ENCODE results near the gene FRMPD2.

FRMPD2 gene

GRCh38 chr10:48300556-48300955, 26.1 kb upstream of the FRMPD2 start:
- TF ChIP-seq, protein P1, sequence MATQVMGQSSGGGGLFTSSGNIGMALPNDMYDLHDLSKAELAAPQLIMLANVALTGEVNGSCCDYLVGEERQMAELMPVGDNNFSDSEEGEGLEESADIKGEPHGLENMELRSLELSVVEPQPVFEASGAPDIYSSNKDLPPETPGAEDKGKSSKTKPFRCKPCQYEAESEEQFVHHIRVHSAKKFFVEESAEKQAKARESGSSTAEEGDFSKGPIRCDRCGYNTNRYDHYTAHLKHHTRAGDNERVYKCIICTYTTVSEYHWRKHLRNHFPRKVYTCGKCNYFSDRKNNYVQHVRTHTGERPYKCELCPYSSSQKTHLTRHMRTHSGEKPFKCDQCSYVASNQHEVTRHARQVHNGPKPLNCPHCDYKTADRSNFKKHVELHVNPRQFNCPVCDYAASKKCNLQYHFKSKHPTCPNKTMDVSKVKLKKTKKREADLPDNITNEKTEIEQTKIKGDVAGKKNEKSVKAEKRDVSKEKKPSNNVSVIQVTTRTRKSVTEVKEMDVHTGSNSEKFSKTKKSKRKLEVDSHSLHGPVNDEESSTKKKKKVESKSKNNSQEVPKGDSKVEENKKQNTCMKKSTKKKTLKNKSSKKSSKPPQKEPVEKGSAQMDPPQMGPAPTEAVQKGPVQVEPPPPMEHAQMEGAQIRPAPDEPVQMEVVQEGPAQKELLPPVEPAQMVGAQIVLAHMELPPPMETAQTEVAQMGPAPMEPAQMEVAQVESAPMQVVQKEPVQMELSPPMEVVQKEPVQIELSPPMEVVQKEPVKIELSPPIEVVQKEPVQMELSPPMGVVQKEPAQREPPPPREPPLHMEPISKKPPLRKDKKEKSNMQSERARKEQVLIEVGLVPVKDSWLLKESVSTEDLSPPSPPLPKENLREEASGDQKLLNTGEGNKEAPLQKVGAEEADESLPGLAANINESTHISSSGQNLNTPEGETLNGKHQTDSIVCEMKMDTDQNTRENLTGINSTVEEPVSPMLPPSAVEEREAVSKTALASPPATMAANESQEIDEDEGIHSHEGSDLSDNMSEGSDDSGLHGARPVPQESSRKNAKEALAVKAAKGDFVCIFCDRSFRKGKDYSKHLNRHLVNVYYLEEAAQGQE (IDR thresholded peaks at IDR 0.05; ENCODE audit: insufficient read depth in 1 of 2, low read depth in 2 of 2, low read length in 2 of 2) = no peak
- no peak for TF ChIP-seq TAF1 (IDR thresholded peaks at IDR 0.05; ENCODE audit: borderline replicate concordance, insufficient read depth, low read length)
- TF ChIP-seq SIN3A (IDR thresholded peaks at IDR 0.05; ENCODE audit: borderline replicate concordance, insufficient read depth, low read length) = no peak
- no peak for TF ChIP-seq FOXP2 (optimal IDR thresholded peaks at IDR 0.05; ENCODE audit: borderline replicate concordance, extremely low read depth, extremely low read length, insufficient read depth)
- no peak for TF ChIP-seq POLR2AphosphoS5 (IDR thresholded peaks at IDR 0.05; ENCODE audit: low read depth, low read length)

GRCh38 chr10:48299692-48300091, 25.2 kb upstream of the FRMPD2 start:
- no peak for TF ChIP-seq TAF1 (IDR thresholded peaks at IDR 0.05; ENCODE audit: borderline replicate concordance, insufficient read depth, low read length)
- TF ChIP-seq FOXP2 (optimal IDR thresholded peaks at IDR 0.05; ENCODE audit: borderline replicate concordance, extremely low read depth, extremely low read length, insufficient read depth) = no peak

DNA sequence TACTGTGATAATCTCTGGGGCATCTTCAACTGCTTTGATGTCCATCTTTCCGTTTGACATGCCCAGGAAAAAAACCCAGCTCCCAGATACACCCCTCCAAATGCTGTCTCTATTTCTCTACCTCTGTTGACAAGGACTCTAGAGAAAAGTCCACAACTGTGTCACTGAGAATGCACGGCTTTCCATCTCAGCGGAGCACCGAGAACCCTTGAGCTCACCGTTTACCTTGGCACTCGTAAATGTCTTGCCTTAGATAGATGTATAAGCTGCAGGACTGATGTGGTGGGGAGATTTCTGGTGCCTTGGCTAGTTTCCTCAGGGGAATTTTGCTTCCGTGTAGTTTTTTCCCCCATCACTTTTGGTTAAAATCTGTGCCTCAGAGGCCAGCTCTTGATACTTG, 24.6 kb upstream of the FRMPD2 start:
- TF ChIP-seq TAF1 (IDR thresholded peaks at IDR 0.05; ENCODE audit: borderline replicate concordance, insufficient read depth, low read length) (no peak), FOXP2 (optimal IDR thresholded peaks at IDR 0.05; ENCODE audit: borderline replicate concordance, extremely low read depth, extremely low read length, insufficient read depth) (no peak), POLR2AphosphoS5 (IDR thresholded peaks at IDR 0.05; ENCODE audit: low read depth, low read length) (no peak), SIN3A (IDR thresholded peaks at IDR 0.05; ENCODE audit: borderline replicate concordance, insufficient read depth, low read length) (no peak)
- TF ChIP-seq, protein P1 (IDR thresholded peaks at IDR 0.05; ENCODE audit: insufficient read depth in 1 of 2, low read depth in 2 of 2, low read length in 2 of 2) = no peak

- TF ChIP-seq POLR2AphosphoS5 (IDR thresholded peaks at IDR 0.05; ENCODE audit: low read depth, low read length) = no peak
- no peak for TF ChIP-seq SIN3A (IDR thresholded peaks at IDR 0.05; ENCODE audit: borderline replicate concordance, insufficient read depth, low read length)
- TF ChIP-seq FOXP2 (optimal IDR thresholded peaks at IDR 0.05; ENCODE audit: borderline replicate concordance, extremely low read depth, extremely low read length, insufficient read depth) = no peak
- TF ChIP-seq, protein P1 (IDR thresholded peaks at IDR 0.05; ENCODE audit: insufficient read depth in 1 of 2, low read depth in 2 of 2, low read length in 2 of 2) = no peak
- no peak for TF ChIP-seq TAF1 (IDR thresholded peaks at IDR 0.05; ENCODE audit: borderline replicate concordance, insufficient read depth, low read length)
Measured at GRCh38 chr10:48296576-48297098, 22.1 kb upstream of the FRMPD2 start.

DNA sequence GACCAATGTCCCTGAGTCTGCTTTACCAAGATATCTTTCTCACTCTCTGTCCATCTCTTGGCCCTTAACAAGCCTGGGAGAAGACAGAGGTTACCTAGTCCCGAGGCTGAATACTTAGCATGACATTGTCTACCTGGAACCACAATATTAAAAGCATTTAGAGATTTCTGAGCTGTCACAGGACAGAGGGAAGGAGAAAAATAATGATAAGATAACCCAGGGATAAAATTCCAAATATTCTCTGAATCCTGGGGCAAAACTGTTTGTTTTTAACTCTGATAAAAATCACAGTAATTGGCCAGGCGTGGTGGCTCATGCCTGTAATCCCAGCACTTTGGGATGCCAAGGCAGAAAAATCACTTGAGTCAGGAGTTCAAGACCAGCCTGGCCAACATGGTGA, 19.9 kb upstream of the FRMPD2 start:
- TF ChIP-seq, protein P1 (IDR thresholded peaks at IDR 0.05; ENCODE audit: insufficient read depth in 1 of 2, low read depth in 2 of 2, low read length in 2 of 2) = no peak
- TF ChIP-seq SIN3A (IDR thresholded peaks at IDR 0.05; ENCODE audit: borderline replicate concordance, insufficient read depth, low read length) = no peak
- TF ChIP-seq POLR2AphosphoS5 (IDR thresholded peaks at IDR 0.05; ENCODE audit: low read depth, low read length) = no peak
- TF ChIP-seq TAF1 (IDR thresholded peaks at IDR 0.05; ENCODE audit: borderline replicate concordance, insufficient read depth, low read length) = no peak
- no peak for TF ChIP-seq FOXP2 (optimal IDR thresholded peaks at IDR 0.05; ENCODE audit: borderline replicate concordance, extremely low read depth, extremely low read length, insufficient read depth)

All from PFSK-1 (cell line).